ENCODE results near the gene GHRH. TPM values are rescaled to one million over a fixed set of nuclear protein-coding genes. Genes with fewer than 3 reads are reported as not detected.

GHRH gene, protein sequence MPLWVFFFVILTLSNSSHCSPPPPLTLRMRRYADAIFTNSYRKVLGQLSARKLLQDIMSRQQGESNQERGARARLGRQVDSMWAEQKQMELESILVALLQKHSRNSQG
- not detected in 2 replicates for total RNA-seq

DNA sequence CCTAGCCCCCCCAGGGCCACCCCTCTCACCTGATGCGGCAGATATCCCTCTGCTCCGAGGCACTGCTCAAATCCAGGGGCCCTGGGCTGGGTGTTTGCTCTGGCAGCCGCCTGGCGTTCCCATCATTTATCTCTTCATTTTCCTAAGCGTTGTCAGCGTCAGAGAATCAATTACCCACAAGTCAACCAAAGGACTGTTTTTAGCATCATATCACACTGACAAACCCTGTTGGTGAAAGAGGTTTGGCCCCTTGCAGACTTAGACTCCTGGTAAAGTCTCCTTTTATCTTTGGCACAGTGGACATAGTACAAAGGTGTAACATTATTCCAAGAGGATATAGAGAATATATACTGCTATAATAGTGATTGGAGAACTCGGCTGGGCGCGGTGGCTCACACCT, at the start of gene GHRH:
Gene GHRH, minus strand, starts transcription at position 101 of the 400 bp plus-strand sequence. CDS start 4,925 bp downstream, outside the sequence.
- no peak for DNase-seq (ENCODE audit: extremely low read depth, low read depth, low spot score)

- DNase-seq (ENCODE audit: extremely low read depth, low read depth, low spot score), result no peak
These were observed 49.3 kb upstream of the GHRH start for GRCh38 chr20:37310951-37311350.

DNA sequence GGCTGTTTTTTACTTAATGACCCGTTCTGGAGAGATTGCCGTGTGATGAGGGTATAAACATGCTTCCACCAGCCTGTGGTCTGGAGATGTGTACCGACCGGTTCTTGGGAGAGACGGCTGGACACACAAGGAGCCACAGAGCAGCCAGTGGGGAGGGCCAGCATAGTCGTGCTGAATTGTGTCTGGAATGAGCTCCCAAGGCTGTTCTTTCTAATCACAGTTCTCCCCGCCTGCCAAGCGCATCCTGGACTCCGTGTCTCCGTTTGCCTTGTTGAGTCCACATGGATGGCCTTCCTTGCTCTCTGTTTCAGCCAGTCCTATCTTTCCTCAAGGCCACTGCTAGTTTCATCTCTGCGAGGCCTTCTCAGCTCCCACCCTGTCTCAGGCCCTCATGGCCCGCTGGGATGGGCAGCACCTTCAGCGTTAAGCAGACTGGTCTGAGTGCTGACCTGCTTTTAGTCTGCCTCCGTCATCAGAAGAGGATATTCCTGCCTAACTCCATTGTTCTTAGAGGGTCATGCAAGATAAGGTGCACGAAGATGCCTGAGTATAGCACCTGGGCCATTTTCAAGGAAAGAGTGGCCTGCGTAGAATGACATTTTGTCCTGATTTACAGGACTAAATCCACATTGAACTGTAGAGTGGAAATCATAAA, 48.4 kb upstream of the GHRH start:
- DNase-seq (ENCODE audit: extremely low read depth, low read depth, low spot score), result no peak

- no peak for DNase-seq (ENCODE audit: extremely low read depth, low read depth, low spot score)
These were observed 47.7 kb upstream of the GHRH start for GRCh38 chr20:37309290-37309689.

DNA sequence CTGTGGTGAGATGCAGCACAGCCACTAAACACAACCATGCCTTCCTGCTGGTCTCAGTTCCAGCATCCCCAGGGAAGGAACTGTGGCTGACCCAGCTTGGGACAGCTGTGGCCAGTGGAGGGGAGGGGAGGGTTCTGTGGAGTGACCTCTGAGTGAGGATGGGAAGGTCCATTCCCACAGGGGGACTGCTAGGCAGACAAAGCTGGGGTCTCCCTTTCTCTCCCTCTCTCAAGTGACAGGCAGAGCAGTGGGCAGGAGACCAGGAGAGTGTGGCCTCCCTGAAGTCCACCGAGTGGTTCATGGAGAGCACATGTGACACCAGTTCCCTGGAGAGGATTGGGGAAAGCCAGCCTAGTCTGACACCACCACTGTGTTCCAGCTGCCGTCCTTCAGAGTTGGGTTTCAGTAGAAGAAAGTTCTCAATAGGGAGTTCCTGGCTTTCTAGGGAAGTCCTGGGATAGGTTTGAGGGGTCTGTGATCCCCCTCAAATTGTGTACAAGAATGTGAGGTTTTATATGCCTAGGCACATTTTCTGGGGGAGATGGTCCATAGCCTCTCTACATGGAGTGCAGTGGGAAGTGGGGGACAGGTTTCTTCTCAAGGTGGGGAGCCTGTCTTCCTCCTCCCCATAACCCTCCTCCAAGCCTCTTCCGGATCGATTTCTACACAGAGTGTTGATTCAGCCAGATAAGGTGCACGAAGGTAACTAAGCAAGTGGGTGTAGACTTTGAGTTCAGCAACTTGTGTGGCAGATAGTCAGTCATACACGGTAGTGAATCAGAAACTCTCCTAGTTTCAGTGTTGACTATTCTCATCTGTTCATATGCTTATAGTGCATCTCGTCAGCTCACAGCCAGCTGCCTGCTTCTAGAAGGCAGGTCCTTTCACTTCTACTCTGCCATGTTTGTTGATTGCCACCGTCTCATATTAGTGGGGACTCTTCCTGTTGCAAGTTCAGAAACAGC, 46.8 kb upstream of the GHRH start:
- DNase-seq (ENCODE audit: extremely low read depth, low read depth, low spot score), result no peak

GRCh38 chr20:37305839-37306238, 44.2 kb upstream of the GHRH start:
- no peak for DNase-seq (ENCODE audit: extremely low read depth, low read depth, low spot score)

DNA sequence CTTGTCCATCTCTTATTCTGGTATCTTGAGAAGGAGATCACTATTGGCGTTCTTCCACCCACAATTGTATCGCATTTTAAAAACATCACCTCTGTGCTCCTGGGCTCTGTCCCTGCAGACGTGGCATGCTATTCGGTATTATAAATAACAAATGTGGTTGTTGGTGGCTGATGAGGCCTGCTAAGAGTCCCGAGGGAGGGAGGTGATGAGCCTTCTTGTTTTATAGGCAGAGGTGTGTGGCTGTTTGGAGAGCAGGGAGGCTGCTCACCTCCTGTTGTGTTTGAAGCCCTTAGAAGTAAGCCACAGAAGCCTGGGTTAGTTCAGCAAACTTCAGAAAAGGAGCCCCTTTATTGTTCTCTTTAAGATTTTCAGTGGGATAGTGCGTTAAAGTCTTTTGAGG, 43.5 kb upstream of the GHRH start:
- DNase-seq (ENCODE audit: extremely low read depth, low read depth, low spot score), result no peak

DNA sequence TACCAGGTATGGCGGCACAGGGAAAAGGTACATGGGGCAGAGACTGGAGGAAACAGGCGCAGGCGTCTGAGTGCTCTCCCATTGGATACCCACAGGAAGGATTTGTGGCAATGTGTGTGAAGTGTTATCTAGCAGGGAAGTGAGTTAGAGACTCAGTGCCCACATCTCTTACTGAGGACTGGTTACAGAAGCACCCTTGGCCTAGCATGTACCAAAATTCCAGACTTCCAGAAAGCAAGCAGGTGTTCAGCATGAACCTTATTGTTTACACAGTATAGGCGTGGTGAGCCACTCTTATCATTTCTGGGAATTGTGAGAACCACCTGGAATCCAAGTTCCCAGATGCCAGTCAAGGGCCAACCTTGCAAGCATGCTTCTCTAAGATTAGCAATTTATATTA, 42.0 kb upstream of the GHRH start:
- no peak for DNase-seq (ENCODE audit: extremely low read depth, low read depth, low spot score)

- no peak for DNase-seq (ENCODE audit: extremely low read depth, low read depth, low spot score)
These were observed 41.4 kb upstream of the GHRH start for GRCh38 chr20:37302981-37303380.

DNA sequence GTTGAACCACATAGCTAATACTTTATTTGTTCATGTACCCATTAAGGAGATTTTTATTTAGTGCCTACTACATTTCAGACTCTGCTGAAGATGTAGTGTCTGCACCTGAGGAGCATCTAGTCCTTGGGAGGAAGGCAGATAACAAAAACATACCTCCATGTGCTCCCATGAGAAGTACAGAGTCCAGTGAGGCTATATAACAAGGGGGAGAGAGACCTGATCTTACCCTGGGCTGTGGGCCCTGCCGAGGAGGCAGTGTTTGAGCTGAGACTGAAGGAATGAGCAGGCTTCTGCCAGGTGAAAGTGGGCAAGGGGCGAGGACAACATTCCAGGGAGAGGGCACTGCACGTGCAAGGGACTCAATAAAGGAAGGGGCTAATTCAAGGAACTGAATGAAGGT, 39.9 kb upstream of the GHRH start:
- DNase-seq (ENCODE audit: extremely low read depth, low read depth, low spot score), result no peak

- DNase-seq (ENCODE audit: extremely low read depth, low read depth, low spot score), result no peak
These were observed 39.5 kb upstream of the GHRH start for GRCh38 chr20:37301120-37301519.

- no peak for DNase-seq (ENCODE audit: extremely low read depth, low read depth, low spot score)
These were observed 38.3 kb upstream of the GHRH start for GRCh38 chr20:37299718-37300528.

DNA sequence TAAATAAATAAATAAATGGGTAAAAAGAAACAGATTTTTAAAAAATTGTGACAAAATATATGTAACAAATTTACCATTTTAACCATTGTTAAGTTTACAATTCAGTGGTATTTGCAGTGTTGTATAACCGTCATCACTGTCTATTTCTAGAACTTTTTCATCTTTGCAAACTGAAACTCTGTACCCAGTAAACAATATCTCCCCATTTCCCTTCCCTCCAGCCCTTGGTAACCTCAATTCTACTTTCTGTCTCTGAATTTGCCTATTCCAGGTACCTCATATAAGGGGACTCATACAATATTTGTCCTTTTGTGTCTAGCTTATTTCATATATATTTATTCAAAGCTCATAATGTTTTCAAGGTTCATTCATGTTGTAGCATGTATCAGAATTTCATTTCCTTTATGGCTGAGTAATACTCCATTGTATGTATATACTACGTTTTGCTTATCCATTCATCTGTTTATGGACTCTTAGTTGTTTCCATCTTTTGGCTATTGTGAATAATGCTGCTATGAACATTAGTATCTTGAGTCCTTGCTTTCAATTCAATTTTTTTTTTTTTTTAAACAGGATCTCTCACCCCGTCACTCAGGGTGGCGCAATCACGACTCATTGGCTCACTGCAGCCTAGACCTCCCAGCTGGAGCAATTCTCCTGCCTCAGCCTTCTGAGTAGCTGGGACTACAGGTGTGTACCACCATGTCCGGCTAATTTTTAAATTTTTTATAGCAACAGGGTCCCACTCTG, 36.8 kb upstream of the GHRH start:
- DNase-seq (ENCODE audit: extremely low read depth, low read depth, low spot score), result no peak

DNA sequence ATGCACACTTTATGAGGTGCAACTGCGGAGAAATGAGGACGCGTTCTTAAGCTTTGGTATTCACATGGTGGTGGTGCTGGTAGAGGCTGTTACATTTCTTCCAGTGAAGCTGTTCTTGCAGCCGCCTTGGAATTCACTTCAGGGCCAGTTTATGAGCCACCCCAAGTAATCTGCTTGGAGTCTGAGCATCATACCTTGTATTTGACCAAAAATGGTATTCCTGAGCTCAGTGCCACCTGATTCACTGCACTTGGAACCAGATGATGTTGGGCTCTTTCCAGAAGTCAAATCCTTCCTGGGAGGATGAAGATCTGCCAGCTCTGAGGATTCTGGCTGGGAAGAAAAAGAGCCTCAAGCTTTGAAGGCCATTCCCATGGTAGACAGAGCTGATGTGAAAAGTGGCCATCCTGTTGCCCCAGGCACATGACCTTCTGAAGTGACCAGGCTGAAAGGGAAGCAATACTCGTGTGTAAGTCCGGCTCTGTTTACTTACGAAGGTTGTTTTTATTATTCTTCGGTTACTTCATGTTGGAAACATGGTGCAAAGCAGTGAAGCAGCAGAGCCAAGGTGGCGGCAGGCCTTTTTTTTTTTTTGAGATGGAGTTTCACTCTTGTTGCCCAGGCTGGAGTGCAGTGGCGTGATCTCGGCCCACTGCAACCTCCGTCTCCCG, 35.6 kb upstream of the GHRH start:
- no peak for DNase-seq (ENCODE audit: extremely low read depth, low read depth, low spot score)

DNA sequence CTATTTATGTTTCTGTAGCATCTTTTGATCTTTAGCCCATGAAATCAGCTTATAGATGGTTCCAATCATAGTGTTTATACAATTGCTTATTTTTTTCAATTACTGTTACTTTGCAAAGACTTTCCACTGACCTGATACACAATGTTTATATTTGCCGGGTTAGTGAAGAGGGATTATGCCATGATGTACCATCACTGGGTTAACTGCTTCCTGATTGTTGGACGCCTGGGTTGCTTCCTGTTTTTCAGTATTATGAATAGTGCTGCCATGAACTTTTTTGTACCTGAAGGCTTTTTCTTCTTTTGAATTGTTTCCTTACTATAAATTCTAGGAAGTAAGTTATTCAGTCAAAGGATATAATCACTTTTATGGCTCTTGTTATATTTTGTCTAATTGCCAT, 34.8 kb upstream of the GHRH start:
- no peak for DNase-seq (ENCODE audit: extremely low read depth, low read depth, low spot score)

GRCh38 chr20:37295595-37295994, 34.0 kb upstream of the GHRH start:
- no peak for DNase-seq (ENCODE audit: extremely low read depth, low read depth, low spot score)

- peak; percentile 48 for DNase-seq (ENCODE audit: extremely low read depth, low read depth, low spot score)
These were observed 33.4 kb upstream of the GHRH start for GRCh38 chr20:37295001-37295400.

DNA sequence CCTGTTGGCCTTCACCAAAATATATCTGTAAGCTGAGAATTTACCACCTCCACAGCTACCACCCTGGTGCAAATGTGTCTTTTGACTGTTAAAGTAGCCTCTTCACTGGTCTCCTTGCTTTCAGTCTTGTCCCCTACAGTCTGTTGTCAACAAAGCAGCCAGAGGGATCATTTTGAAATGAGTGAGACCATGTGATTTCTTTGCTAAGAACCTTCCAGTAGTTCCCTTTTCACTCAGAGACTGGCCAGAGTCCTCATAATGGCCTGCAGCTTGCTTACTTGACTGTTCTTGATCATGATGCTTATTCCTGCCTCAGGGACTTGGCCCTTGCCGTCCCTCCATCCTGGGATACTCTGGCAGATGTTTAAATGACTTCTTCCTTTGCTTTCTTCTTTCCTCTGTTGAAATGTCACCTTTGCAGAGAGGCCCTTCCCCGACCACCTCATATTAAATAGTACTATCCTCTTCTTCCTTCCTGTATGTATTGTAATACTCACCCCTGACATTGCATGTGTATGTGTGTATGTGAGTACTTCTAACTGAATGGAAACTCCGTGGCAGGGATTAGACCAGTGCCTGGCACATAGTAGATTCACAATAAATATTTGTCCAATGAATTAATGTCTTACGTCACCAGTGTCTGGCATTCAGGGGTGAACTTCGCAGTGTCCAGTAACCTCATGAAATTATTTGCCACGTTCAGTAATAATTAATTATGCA, 32.8 kb upstream of the GHRH start:
- DNase-seq (ENCODE audit: extremely low read depth, low read depth, low spot score), result no peak

- no peak for DNase-seq (ENCODE audit: extremely low read depth, low read depth, low spot score)
These were observed 31.8 kb upstream of the GHRH start for GRCh38 chr20:37293301-37293943.

All from glomerular endothelial cell (primary cell).